ENCODE measurements around the gene NOP53. TPM values are rescaled to one million over a fixed set of nuclear protein-coding genes. Genes with fewer than 3 reads are reported as not detected.
"Not testable (repeated sequence)": the region's sequence is repeated elsewhere in the genome, so short reads cannot be mapped to it uniquely, and the experiment has no call there.

The NOP53 gene
- total and polyA plus RNA-seq, 4 donors = 25.8 to 85.5 (median 38.6) TPM

GRCh38 chr19:47726467-47726866, 18.9 kb upstream of the NOP53 start:
- Histone ChIP-seq H3K4me1 (ENCODE audit: control insufficient read depth in 4 of 4, insufficient read depth in 4 of 4, low read length in 3 of 4) (peaks cover 0 to 9% (median 5%) of the 10 kb centered on the region in 4 donors), H3K9ac (ENCODE audit: low read depth in 1 of 2, low read length in 2 of 2) (no peak overlapping the region), H3K9me3 (ENCODE audit: control insufficient read depth in 4 of 4, low read length in 3 of 4) (no peaks in the 10 kb centered on the region), H3K4me3 (ENCODE audit: low read depth in 1 of 3, low read length in 3 of 3) (no peak overlapping the region), H3K36me3 (ENCODE audit: control insufficient read depth in 4 of 4, insufficient read depth in 3 of 4, low read depth in 1 of 4, low read length in 3 of 4) (no peaks in the 10 kb centered on the region), H3K27me3 (ENCODE audit: control insufficient read depth in 4 of 4, insufficient read depth in 4 of 4, low read length in 3 of 4) (peaks cover 0 to 4% (median 1%) of the 10 kb centered on the region in 4 donors), H3K27ac (ENCODE audit: low read depth in 1 of 2, low read length in 2 of 2) (no peak overlapping the region)
- TF ChIP-seq EGR1 (IDR thresholded peaks at IDR 0.05; ENCODE audit: low read depth in 2 of 2) = no peak
- no peak for TF ChIP-seq ATF3 (IDR thresholded peaks at IDR 0.05)
- TF ChIP-seq HNF4G (IDR thresholded peaks at IDR 0.05) = no peak
- TF ChIP-seq GABPA (IDR thresholded peaks at IDR 0.05 in 1 of 2, conservative IDR thresholded peaks at IDR 0.05 in 1 of 2) = no peak
- 80% methylated on average over 4 of the region's 4 CpGs for WGBS
- DNase-seq (ENCODE audit: low spot score) = no peak

GRCh38 chr19:47728295-47728694, 17.1 kb upstream of the NOP53 start:
- DNase-seq (ENCODE audit: low spot score); H3K9ac ChIP-seq (ENCODE audit: low read depth in 1 of 2, low read length in 2 of 2); H3K27me3 ChIP-seq (ENCODE audit: control insufficient read depth in 4 of 4, insufficient read depth in 4 of 4, low read length in 3 of 4); H3K27ac ChIP-seq (ENCODE audit: low read depth in 1 of 2, low read length in 2 of 2); H3K4me1 ChIP-seq (ENCODE audit: control insufficient read depth in 4 of 4, insufficient read depth in 4 of 4, low read length in 3 of 4); H3K36me3 ChIP-seq (ENCODE audit: control insufficient read depth in 4 of 4, insufficient read depth in 3 of 4, low read depth in 1 of 4, low read length in 3 of 4); H3K4me3 ChIP-seq (ENCODE audit: low read depth in 1 of 3, low read length in 3 of 3); H3K9me3 ChIP-seq (ENCODE audit: control insufficient read depth in 4 of 4, low read length in 3 of 4): not testable (repeated sequence)
- WGBS = 90% methylated on average over 4 of the region's 4 CpGs

- H3K4me1 ChIP-seq (ENCODE audit: control insufficient read depth in 4 of 4, insufficient read depth in 4 of 4, low read length in 3 of 4) = peaks cover 0 to 9% (median 5%) of the 10 kb centered on the region in 4 donors
- DNase-seq (ENCODE audit: low spot score) = no peak
- no peak overlapping the region for H3K9ac ChIP-seq (ENCODE audit: low read depth in 1 of 2, low read length in 2 of 2)
Measured at GRCh38 chr19:47729468-47729798, 15.9 kb upstream of the NOP53 start.

More at GRCh38 chr19:47729468-47729798, 15.9 kb upstream of the NOP53 start:
- H3K4me3 ChIP-seq (ENCODE audit: low read depth in 1 of 3, low read length in 3 of 3) = no peak overlapping the region
- WGBS = 19% methylated on average over 9 of the region's 9 CpGs
- H3K27me3 ChIP-seq (ENCODE audit: control insufficient read depth in 4 of 4, insufficient read depth in 4 of 4, low read length in 3 of 4) = peaks cover 0 to 4% (median 1%) of the 10 kb centered on the region in 4 donors
- no peaks in the 10 kb centered on the region for H3K9me3 ChIP-seq (ENCODE audit: control insufficient read depth in 4 of 4, low read length in 3 of 4)
- TF ChIP-seq FOXA1 (IDR thresholded peaks at IDR 0.05) (no peak), REST (IDR thresholded peaks at IDR 0.05) (no peak), YY1 (IDR thresholded peaks at IDR 0.05) (no peak), CTCF (IDR thresholded peaks at IDR 0.05; ENCODE audit: low read depth, low read length, missing input control) (no peak), ZBTB33 (IDR thresholded peaks at IDR 0.05) (no peak), FOXA2 (IDR thresholded peaks at IDR 0.05) (no peak), SP1 (IDR thresholded peaks at IDR 0.05) (no peak), EGR1 (IDR thresholded peaks at IDR 0.05; ENCODE audit: low read depth in 2 of 2) (no peak), RAD21 (IDR thresholded peaks at IDR 0.05) (no peak), TAF1 (conservative IDR thresholded peaks at IDR 0.05) (no peak), HNF4A (conservative IDR thresholded peaks at IDR 0.05) (no peak)
- H3K36me3 ChIP-seq (ENCODE audit: control insufficient read depth in 4 of 4, insufficient read depth in 3 of 4, low read depth in 1 of 4, low read length in 3 of 4) = no peaks in the 10 kb centered on the region
- H3K27ac ChIP-seq (ENCODE audit: low read depth in 1 of 2, low read length in 2 of 2) = peak overlapping the region; percentile 28 to 46
